ENCODE results near the gene PLA2G6. TPM values are rescaled to one million over a fixed set of nuclear protein-coding genes. Genes with fewer than 3 reads are reported as not detected.

PLA2G6 gene
- total RNA-seq, 1 experiment from 2014 or later, result 16.2 TPM

DNA sequence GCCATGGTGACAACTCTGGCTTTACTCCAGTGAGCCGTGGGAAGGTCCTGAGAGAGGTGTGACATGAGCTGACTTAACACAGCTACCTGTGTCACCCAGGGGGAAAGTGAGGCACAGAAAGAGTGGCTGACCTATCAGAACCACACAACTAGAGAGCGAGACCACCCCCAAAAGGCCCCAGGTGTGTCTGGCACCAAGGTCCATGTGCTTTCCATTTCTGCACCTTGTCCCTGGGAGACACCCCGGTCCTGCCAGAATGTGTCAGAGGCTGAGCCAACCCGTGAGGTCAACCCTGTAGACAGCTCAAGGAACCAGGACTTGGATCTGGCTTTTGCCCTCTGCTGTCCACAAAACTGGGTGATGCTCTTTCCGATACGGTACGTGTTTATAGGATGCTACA, 29.9 kb upstream of the PLA2G6 start:
- ATAC-seq, result no peak
- Histone ChIP-seq H3K4me3 (ENCODE audit: low read depth in 2 of 2, low read length in 2 of 2) (no peak overlapping the region), H3K9me3 (ENCODE audit: control insufficient read depth, insufficient read depth, low read depth, low read length) (no peaks in the 10 kb centered on the region), H3K27me3 (ENCODE audit: control insufficient read depth, insufficient read depth, low read length) (no peaks in the 10 kb centered on the region), H3K27ac (ENCODE audit: low read length) (no peak overlapping the region), H3K4me1 (ENCODE audit: control insufficient read depth, insufficient read depth, low read length) (no peaks in the 10 kb centered on the region; the same call in 1 of the 2 replicates), H3K36me3 (ENCODE audit: control insufficient read depth, insufficient read depth, low read length) (no peaks in the 10 kb centered on the region)
- ChIA-PET CTCF (no interaction called here), POLR2A (no interaction called here)
- no TSS peak for BruUV-seq (replicated peaks)
- DNase-seq (ENCODE audit: low read depth, low spot score), result no peak
- intact Hi-C loops (cut with micrococcal nuclease; ENCODE audit: unreplicated experiment) (no loop called here), in situ Hi-C loops (cut with HindIII; ENCODE audit: low pct_unique_long_range_greater_than_20kb, low sequenced_read_pairs) (no loop called here)
- TF ChIP-seq POLR2AphosphoS5 (IDR thresholded peaks at IDR 0.05; ENCODE audit: low read depth, low read length), result no peak
- TF ChIP-seq, protein P1, sequence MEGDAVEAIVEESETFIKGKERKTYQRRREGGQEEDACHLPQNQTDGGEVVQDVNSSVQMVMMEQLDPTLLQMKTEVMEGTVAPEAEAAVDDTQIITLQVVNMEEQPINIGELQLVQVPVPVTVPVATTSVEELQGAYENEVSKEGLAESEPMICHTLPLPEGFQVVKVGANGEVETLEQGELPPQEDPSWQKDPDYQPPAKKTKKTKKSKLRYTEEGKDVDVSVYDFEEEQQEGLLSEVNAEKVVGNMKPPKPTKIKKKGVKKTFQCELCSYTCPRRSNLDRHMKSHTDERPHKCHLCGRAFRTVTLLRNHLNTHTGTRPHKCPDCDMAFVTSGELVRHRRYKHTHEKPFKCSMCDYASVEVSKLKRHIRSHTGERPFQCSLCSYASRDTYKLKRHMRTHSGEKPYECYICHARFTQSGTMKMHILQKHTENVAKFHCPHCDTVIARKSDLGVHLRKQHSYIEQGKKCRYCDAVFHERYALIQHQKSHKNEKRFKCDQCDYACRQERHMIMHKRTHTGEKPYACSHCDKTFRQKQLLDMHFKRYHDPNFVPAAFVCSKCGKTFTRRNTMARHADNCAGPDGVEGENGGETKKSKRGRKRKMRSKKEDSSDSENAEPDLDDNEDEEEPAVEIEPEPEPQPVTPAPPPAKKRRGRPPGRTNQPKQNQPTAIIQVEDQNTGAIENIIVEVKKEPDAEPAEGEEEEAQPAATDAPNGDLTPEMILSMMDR (IDR thresholded peaks at IDR 0.05), result no peak
- no peak for TF ChIP-seq TCF7L2 (IDR thresholded peaks at IDR 0.05; ENCODE audit: low read depth, low read length)
- no peak for TF ChIP-seq SIN3A (IDR thresholded peaks at IDR 0.05; ENCODE audit: borderline replicate concordance, insufficient read depth, low read depth, low read length)
- TF ChIP-seq, protein P2, sequence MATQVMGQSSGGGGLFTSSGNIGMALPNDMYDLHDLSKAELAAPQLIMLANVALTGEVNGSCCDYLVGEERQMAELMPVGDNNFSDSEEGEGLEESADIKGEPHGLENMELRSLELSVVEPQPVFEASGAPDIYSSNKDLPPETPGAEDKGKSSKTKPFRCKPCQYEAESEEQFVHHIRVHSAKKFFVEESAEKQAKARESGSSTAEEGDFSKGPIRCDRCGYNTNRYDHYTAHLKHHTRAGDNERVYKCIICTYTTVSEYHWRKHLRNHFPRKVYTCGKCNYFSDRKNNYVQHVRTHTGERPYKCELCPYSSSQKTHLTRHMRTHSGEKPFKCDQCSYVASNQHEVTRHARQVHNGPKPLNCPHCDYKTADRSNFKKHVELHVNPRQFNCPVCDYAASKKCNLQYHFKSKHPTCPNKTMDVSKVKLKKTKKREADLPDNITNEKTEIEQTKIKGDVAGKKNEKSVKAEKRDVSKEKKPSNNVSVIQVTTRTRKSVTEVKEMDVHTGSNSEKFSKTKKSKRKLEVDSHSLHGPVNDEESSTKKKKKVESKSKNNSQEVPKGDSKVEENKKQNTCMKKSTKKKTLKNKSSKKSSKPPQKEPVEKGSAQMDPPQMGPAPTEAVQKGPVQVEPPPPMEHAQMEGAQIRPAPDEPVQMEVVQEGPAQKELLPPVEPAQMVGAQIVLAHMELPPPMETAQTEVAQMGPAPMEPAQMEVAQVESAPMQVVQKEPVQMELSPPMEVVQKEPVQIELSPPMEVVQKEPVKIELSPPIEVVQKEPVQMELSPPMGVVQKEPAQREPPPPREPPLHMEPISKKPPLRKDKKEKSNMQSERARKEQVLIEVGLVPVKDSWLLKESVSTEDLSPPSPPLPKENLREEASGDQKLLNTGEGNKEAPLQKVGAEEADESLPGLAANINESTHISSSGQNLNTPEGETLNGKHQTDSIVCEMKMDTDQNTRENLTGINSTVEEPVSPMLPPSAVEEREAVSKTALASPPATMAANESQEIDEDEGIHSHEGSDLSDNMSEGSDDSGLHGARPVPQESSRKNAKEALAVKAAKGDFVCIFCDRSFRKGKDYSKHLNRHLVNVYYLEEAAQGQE (IDR thresholded peaks at IDR 0.05; ENCODE audit: insufficient read depth in 1 of 2, low read depth in 2 of 2, low read length in 1 of 2), result no peak

DNA sequence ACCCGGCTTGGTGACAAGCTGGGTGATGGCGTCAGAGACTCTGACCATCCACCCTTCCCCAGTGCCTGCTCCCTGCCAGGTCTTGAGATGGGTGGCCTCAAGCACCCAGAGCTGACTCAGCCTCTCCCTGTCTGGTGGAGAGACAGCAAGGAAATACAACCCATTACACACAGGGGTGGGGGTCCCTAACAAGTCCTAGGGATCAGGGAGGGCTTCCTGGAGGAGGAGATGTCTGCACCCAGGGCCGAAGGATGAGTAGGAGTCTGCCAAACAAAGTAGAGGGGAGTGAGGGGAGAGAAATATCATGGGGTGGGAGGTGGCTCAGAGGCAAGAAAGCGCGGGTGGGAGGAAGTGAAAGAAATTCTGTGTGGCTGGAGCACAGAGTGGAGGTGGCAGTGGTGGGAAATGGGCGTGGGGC, 26.9 kb upstream of the PLA2G6 start:
- Histone ChIP-seq H3K36me3 (ENCODE audit: control insufficient read depth, insufficient read depth, low read length) (no peaks in the 10 kb centered on the region), H3K27ac (ENCODE audit: low read length) (no peak overlapping the region), H3K4me3 (ENCODE audit: low read depth in 2 of 2, low read length in 2 of 2) (no peak overlapping the region), H3K27me3 (ENCODE audit: control insufficient read depth, insufficient read depth, low read length) (no peaks in the 10 kb centered on the region), H3K9me3 (ENCODE audit: control insufficient read depth, insufficient read depth, low read depth, low read length) (no peaks in the 10 kb centered on the region), H3K4me1 (ENCODE audit: control insufficient read depth, insufficient read depth, low read length) (no peaks in the 10 kb centered on the region)
- ATAC-seq, result no peak
- DNase-seq (ENCODE audit: low read depth, low spot score), result no peak
- BruUV-seq (replicated peaks), result no TSS peak
- TF ChIP-seq, protein P1 (IDR thresholded peaks at IDR 0.05), result no peak
- TF ChIP-seq TCF7L2 (IDR thresholded peaks at IDR 0.05; ENCODE audit: low read depth, low read length), result no peak
- TF ChIP-seq SIN3A (IDR thresholded peaks at IDR 0.05; ENCODE audit: borderline replicate concordance, insufficient read depth, low read depth, low read length), result no peak
- TF ChIP-seq, protein P2 (IDR thresholded peaks at IDR 0.05; ENCODE audit: insufficient read depth in 1 of 2, low read depth in 2 of 2, low read length in 1 of 2), result no peak
- TF ChIP-seq POLR2AphosphoS5 (IDR thresholded peaks at IDR 0.05; ENCODE audit: low read depth, low read length), result no peak
- ChIA-PET POLR2A (interaction anchor here (0.5 kb wide), 1 partner anchor 107 kb away, joined by 9 read pairs; no protein-coding TSS in a partner anchor), CTCF (no interaction called here)
- in situ Hi-C loops (cut with HindIII; ENCODE audit: low pct_unique_long_range_greater_than_20kb, low sequenced_read_pairs), result no loop called here
- intact Hi-C loops (cut with micrococcal nuclease; ENCODE audit: unreplicated experiment), result no loop called here
